Astrocyte (in vitro differentiated cells and primary cell): ENCODE measurements around the gene PSMA2. TPM values are rescaled to one million over a fixed set of nuclear protein-coding genes. Genes with fewer than 3 reads are reported as not detected.

ENCODE experiments used
- DNase-seq: peaks from one replicate; pipeline ENCODE4 v3.0.0-alpha.2; 2010; ENCODE audit warnings: low read depth
- FAIRE-seq: peaks from 2 replicates; lab custom pipeline; 2011; peaks lifted over from hg19 to GRCh38; lab: Jason Lieb, UNC
- H2AFZ ChIP-seq: 2 replicates; pipeline ENCODE4 v1.6.0; 2012; ENCODE audit warnings: low read depth, low read length, inconsistent platforms
- H3K27ac ChIP-seq: 2 replicates; pipeline ENCODE4 v1.5.1; 2011; ENCODE audit warnings: low read depth, low read length, inconsistent platforms
- H3K27me3 ChIP-seq: 2 replicates; pipeline ENCODE4 v1.6.0; 2011; ENCODE audit warnings: low read length, inconsistent platforms; ENCODE audit not compliant: insufficient read depth
- H3K36me3 ChIP-seq: 2 replicates; pipeline ENCODE4 v1.5.1; 2011; ENCODE audit warnings: low read length, inconsistent platforms; ENCODE audit not compliant: insufficient read depth
- H3K4me1 ChIP-seq: 2 replicates; pipeline ENCODE4 v1.5.1; 2011; ENCODE audit warnings: low read length, inconsistent platforms; ENCODE audit not compliant: insufficient read depth
- H3K4me2 ChIP-seq: 2 replicates; pipeline ENCODE4 v1.6.0; 2012; ENCODE audit warnings: low read length, inconsistent platforms
- H3K4me3 ChIP-seq: 2 replicates; pipeline ENCODE4 v1.5.1; 2011; ENCODE audit warnings: low read depth, mild to moderate bottlenecking, low read length, inconsistent platforms; ENCODE audit not compliant: insufficient read depth
- H3K79me2 ChIP-seq: 2 replicates; pipeline ENCODE4 v1.6.0; 2012; ENCODE audit warnings: mild to moderate bottlenecking, low read length, inconsistent platforms; ENCODE audit not compliant: insufficient read depth
- H3K9ac ChIP-seq: 2 replicates; pipeline ENCODE4 v1.6.0; 2012; ENCODE audit warnings: mild to moderate bottlenecking, low read length, inconsistent platforms
- H3K9me3 ChIP-seq: 2 replicates; pipeline ENCODE4 v1.5.1; 2012; ENCODE audit warnings: low read depth, mild to moderate bottlenecking, low read length, inconsistent platforms; ENCODE audit not compliant: insufficient read depth
- H4K20me1 ChIP-seq: 2 replicates; pipeline ENCODE4 v1.6.0; 2012; ENCODE audit warnings: low read length, inconsistent platforms; ENCODE audit not compliant: insufficient read depth
- H3K27ac Mint-ChIP-seq: one replicate; pipeline ENCODE4 v1.8.0; 2021; ENCODE audit warnings: mild to moderate bottlenecking, mixed read lengths; ENCODE audit not compliant: unreplicated experiment
- H3K27me3 Mint-ChIP-seq: one replicate; pipeline ENCODE4 v1.8.0; 2021; ENCODE audit warnings: low read depth, mixed read lengths; ENCODE audit not compliant: unreplicated experiment
- H3K36me3 Mint-ChIP-seq: one replicate; pipeline ENCODE4 v1.8.0; 2021; ENCODE audit warnings: low read depth, mixed read lengths; ENCODE audit not compliant: unreplicated experiment
- H3K4me1 Mint-ChIP-seq: one replicate; pipeline ENCODE4 v1.8.0; 2021; ENCODE audit warnings: low read depth, mixed read lengths; ENCODE audit not compliant: unreplicated experiment
- H3K4me3 Mint-ChIP-seq: one replicate; pipeline ENCODE4 v1.8.0; 2021; ENCODE audit warnings: mild to moderate bottlenecking, moderate library complexity, mixed read lengths; ENCODE audit not compliant: unreplicated experiment
- H3K9me3 Mint-ChIP-seq: one replicate; pipeline ENCODE4 v1.8.0; 2021; ENCODE audit warnings: mild to moderate bottlenecking, mixed read lengths; ENCODE audit not compliant: unreplicated experiment
- CTCF ChIP-seq: IDR thresholded peaks from 2 replicates; pipeline ENCODE4 v1.5.1; 2011; ENCODE audit warnings: low read depth, mild to moderate bottlenecking, inconsistent platforms, low read length, moderate library complexity; ENCODE audit not compliant: insufficient read depth
- EZH2 ChIP-seq: IDR thresholded peaks from 2 replicates; pipeline ENCODE4 v1.6.1; 2012; ENCODE audit warnings: mild to moderate bottlenecking, low read length, inconsistent platforms; ENCODE audit not compliant: insufficient read depth
- total RNA-seq: library from RNA; stranded (reverse); gene quantifications from 2 replicates; pipeline ENCODE4 v1.2.1, GENCODE V29; 2021

PSMA2 gene
- total RNA-seq, 1 donor from 2014 or later = 119 TPM

GRCh38 chr7:42926204-42926603 is 5.8 kb downstream of the PSMA2 start:
- no peak overlapping the region for H3K27ac ChIP-seq
- Mint-ChIP-seq H3K27ac (no peak overlapping the region), H3K4me1 (peaks cover 28% of the 10 kb centered on the region), H3K27me3 (no peaks in the 10 kb centered on the region), H3K9me3 (no peaks in the 10 kb centered on the region), H3K4me3 (no peak overlapping the region), H3K36me3 (peaks cover 4% of the 10 kb centered on the region)
- H3K36me3 ChIP-seq = peaks cover 44% of the 10 kb centered on the region
- no peak for DNase-seq
- no peak for TF ChIP-seq CTCF
- no peak for TF ChIP-seq EZH2
- H3K4me2 ChIP-seq = no peak overlapping the region
- peaks cover 54% of the 10 kb centered on the region for H3K79me2 ChIP-seq
- H3K9ac ChIP-seq = no peak overlapping the region
- no peak for FAIRE-seq
- no peaks in the 10 kb centered on the region for H3K4me1 ChIP-seq
- peaks cover 53% of the 10 kb centered on the region for H4K20me1 ChIP-seq
- no peak overlapping the region for H3K4me3 ChIP-seq
- H3K9me3 ChIP-seq = no peaks in the 10 kb centered on the region
- H2AFZ ChIP-seq = no peak overlapping the region
- no peaks in the 10 kb centered on the region for H3K27me3 ChIP-seq

- Histone ChIP-seq H3K36me3 (peaks cover 47% of the 10 kb centered on the region), H3K27me3 (no peaks in the 10 kb centered on the region), H4K20me1 (peaks cover 48% of the 10 kb centered on the region), H3K9ac (no peak overlapping the region), H3K4me2 (no peak overlapping the region), H3K4me1 (no peaks in the 10 kb centered on the region), H3K9me3 (no peaks in the 10 kb centered on the region), H3K27ac (no peak overlapping the region), H3K79me2 (peaks cover 48% of the 10 kb centered on the region), H2AFZ (no peak overlapping the region), H3K4me3 (no peak overlapping the region)
- TF ChIP-seq CTCF (no peak), EZH2 (no peak)
- DNase-seq (no peak), FAIRE-seq (no peak)
- H3K27me3 Mint-ChIP-seq = no peaks in the 10 kb centered on the region
- H3K4me1 Mint-ChIP-seq = peaks cover 28% of the 10 kb centered on the region
- H3K27ac Mint-ChIP-seq = no peak overlapping the region
- H3K9me3 Mint-ChIP-seq = no peaks in the 10 kb centered on the region
- H3K4me3 Mint-ChIP-seq = no peak overlapping the region
- H3K36me3 Mint-ChIP-seq = peaks cover 4% of the 10 kb centered on the region
These were observed 6.3 kb downstream of the PSMA2 start for GRCh38 chr7:42925630-42926029.

DNA sequence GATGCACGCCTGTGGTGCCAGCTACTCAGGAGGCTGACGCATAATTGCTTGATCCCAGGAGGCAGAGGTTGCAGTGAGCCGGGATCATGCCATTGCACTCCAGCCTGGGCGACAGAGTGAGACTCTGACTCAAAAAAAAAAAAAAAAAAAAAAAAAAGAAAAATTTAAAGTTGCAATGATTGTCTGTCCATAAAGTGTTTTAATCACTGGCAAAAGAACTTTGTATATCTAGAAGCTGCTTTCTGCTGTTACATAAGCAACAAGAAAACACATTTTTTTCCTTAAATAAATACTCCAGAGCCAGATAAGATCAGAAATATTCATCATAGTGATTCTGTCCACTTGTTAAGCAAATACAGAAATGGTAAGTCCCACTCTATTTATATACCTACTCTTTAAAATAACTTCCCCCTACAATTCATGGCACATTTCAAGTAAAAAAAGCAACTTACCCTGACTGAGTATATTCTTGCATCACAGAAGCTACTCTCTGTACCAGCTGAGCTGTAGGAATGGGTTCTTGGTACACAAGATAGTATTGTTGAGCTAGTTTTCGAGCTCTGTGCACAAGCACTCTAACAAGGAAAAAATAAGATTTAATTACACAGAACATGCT is 7.6 kb downstream of the PSMA2 start:
- Mint-ChIP-seq H3K27ac (no peak overlapping the region), H3K4me1 (peaks cover 21% of the 10 kb centered on the region), H3K9me3 (no peaks in the 10 kb centered on the region), H3K27me3 (no peaks in the 10 kb centered on the region), H3K36me3 (peaks cover 7% of the 10 kb centered on the region), H3K4me3 (no peak overlapping the region)
- FAIRE-seq (no peak), DNase-seq (no peak)
- H3K9ac ChIP-seq = no peak overlapping the region
- H3K27me3 ChIP-seq = no peaks in the 10 kb centered on the region
- peaks cover 35% of the 10 kb centered on the region for H4K20me1 ChIP-seq
- no peak overlapping the region for H3K4me2 ChIP-seq
- H3K27ac ChIP-seq = no peak overlapping the region
- no peaks in the 10 kb centered on the region for H3K4me1 ChIP-seq
- no peaks in the 10 kb centered on the region for H3K9me3 ChIP-seq
- H2AFZ ChIP-seq = no peak overlapping the region
- peaks cover 56% of the 10 kb centered on the region for H3K36me3 ChIP-seq
- H3K4me3 ChIP-seq = no peak overlapping the region
- no peak for TF ChIP-seq CTCF
- no peak for TF ChIP-seq EZH2
- peaks cover 35% of the 10 kb centered on the region for H3K79me2 ChIP-seq
